SK-N-SH treated with all-trans-retinoic acid at 6 μM for 48 hours (cell line): ENCODE measurements around the gene CELF4.

Experiments
- ATAC-seq: fragments of 200-7000 bp; cut with Tn5 transposase; 3 replicates; pipeline ENCODE4 v1.9.1; 2020; ENCODE audit warnings: mild to moderate bottlenecking, moderate library complexity
- ARNTL ChIP-seq: fragments of 450-650 bp; formaldehyde crosslinking; IDR thresholded peaks from 2 replicates; pipeline ENCODE4 v1.5.0; 2020; ENCODE audit warnings: low read depth, mild to moderate bottlenecking, moderate library complexity, borderline replicate concordance
- CREB5 ChIP-seq: fragments of 250-450 bp; sonication (Bioruptor Pico); IDR thresholded peaks from 2 replicates; pipeline ENCODE4 v1.5.1; 2020; ENCODE audit warnings: low read depth, mild to moderate bottlenecking, moderate library complexity
- CSDC2 ChIP-seq: fragments of 250-450 bp; sonication (Bioruptor Pico); IDR thresholded peaks from 2 replicates; pipeline ENCODE4 v1.5.0; 2020; ENCODE audit warnings: mild to moderate bottlenecking, moderate library complexity
- CSRNP3 ChIP-seq: fragments of 250-450 bp; sonication (Bioruptor Pico); IDR thresholded peaks from 2 replicates; pipeline ENCODE4 v1.5.1; 2021; ENCODE audit warnings: mild to moderate bottlenecking, moderate library complexity
- ESRRG ChIP-seq: fragments of 250-450 bp; sonication (Bioruptor Pico); IDR thresholded peaks from 2 replicates; pipeline ENCODE4 v1.6.1; 2021; ENCODE audit warnings: mild to moderate bottlenecking
- GLIS3 ChIP-seq: fragments of 250-450 bp; sonication (Bioruptor Pico); IDR thresholded peaks from 2 replicates; pipeline ENCODE4 v1.5.0; 2020; ENCODE audit warnings: mild to moderate bottlenecking, moderate library complexity
- ISL1 ChIP-seq: fragments of 250-450 bp; sonication (Bioruptor Pico); IDR thresholded peaks from 2 replicates; pipeline ENCODE4 v2.1.2; 2022; ENCODE audit warnings: mild to moderate bottlenecking, moderate library complexity
- OSR1 ChIP-seq: fragments of 250-450 bp; sonication (Bioruptor Pico); IDR thresholded peaks from 2 replicates; pipeline ENCODE4 v1.8.0; 2022; ENCODE audit warnings: moderate library complexity, mild to moderate bottlenecking, inconsistent platforms
- PATZ1 ChIP-seq: fragments of 250-450 bp; sonication (Bioruptor Pico); IDR thresholded peaks from 2 replicates; pipeline ENCODE4 v1.8.0; 2020; ENCODE audit warnings: mild to moderate bottlenecking, moderate library complexity, borderline replicate concordance
- POU6F1 ChIP-seq: fragments of 250-450 bp; sonication (Bioruptor Pico); IDR thresholded peaks from 2 replicates; pipeline ENCODE4 v1.8.0; 2021; ENCODE audit warnings: low read depth, mild to moderate bottlenecking, moderate library complexity, borderline replicate concordance
- RARB ChIP-seq: fragments of 250-450 bp; sonication (Bioruptor Pico); IDR thresholded peaks from 2 replicates; pipeline ENCODE4 v1.8.0; 2021; ENCODE audit warnings: mild to moderate bottlenecking, moderate library complexity
- TCF4 ChIP-seq: fragments of 250-450 bp; sonication (Bioruptor Pico); IDR thresholded peaks from 2 replicates; pipeline ENCODE4 v1.8.0; 2021; ENCODE audit warnings: mild to moderate bottlenecking, moderate library complexity, borderline replicate concordance
- TOX ChIP-seq: fragments of 250-450 bp; sonication (Bioruptor Pico); IDR thresholded peaks from 2 replicates; pipeline ENCODE4 v1.8.0; 2021; ENCODE audit warnings: mild to moderate bottlenecking, moderate library complexity, borderline replicate concordance
- TSHZ2 ChIP-seq: fragments of 250-450 bp; sonication (Bioruptor Pico); IDR thresholded peaks from 2 replicates; pipeline ENCODE4 v1.5.0; 2020; ENCODE audit warnings: mild to moderate bottlenecking, moderate library complexity
- ZC3H10 ChIP-seq: fragments of 250-450 bp; sonication (Bioruptor Pico); IDR thresholded peaks from 2 replicates; pipeline ENCODE4 v1.5.1; 2021; ENCODE audit warnings: mild to moderate bottlenecking, moderate library complexity
- ZFP3 ChIP-seq: fragments of 250-450 bp; sonication (Bioruptor Pico); IDR thresholded peaks from 2 replicates; pipeline ENCODE4 v1.5.0; 2020; ENCODE audit warnings: mild to moderate bottlenecking, moderate library complexity
- ZFP30 ChIP-seq: fragments of 450-650 bp; formaldehyde crosslinking; IDR thresholded peaks from 2 replicates; pipeline ENCODE4 v1.5.0; 2022; ENCODE audit warnings: mild to moderate bottlenecking, moderate library complexity
- ZNF70 ChIP-seq: fragments of 450-650 bp; formaldehyde crosslinking; IDR thresholded peaks from 2 replicates; pipeline ENCODE4 v1.5.0; 2020; ENCODE audit warnings: mild to moderate bottlenecking, moderate library complexity

Gene CELF4

GRCh38 chr18:37249171-37249886 is 316.3 kb downstream of the CELF4 start:
- no peak for ATAC-seq
- TF ChIP-seq CREB5 (CRISPR knock-in tag) (no peak), ZFP30 (CRISPR knock-in tag) (no peak), RARB (CRISPR knock-in tag) (no peak), TOX (no peak)

GRCh38 chr18:37248281-37248680 is 317.3 kb downstream of the CELF4 start:
- TF ChIP-seq ARNTL (CRISPR knock-in tag) (no peak), OSR1 (CRISPR knock-in tag) (no peak), CSDC2 (CRISPR knock-in tag) (no peak), ZFP3 (CRISPR knock-in tag) (no peak), TCF4 (CRISPR knock-in tag) (no peak), ZNF70 (CRISPR knock-in tag) (no peak), POU6F1 (CRISPR knock-in tag) (no peak)
- ATAC-seq = no peak; the same call in 2 of the 3 replicates

GRCh38 chr18:37247497-37248161 is 318.0 kb downstream of the CELF4 start:
- ATAC-seq = no peak; the same call in 2 of the 3 replicates
- TF ChIP-seq ESRRG (no peak), TCF4 (CRISPR knock-in tag) (no peak), CREB5 (CRISPR knock-in tag) (no peak), TOX (no peak), GLIS3 (CRISPR knock-in tag) (no peak), ZC3H10 (no peak), TSHZ2 (CRISPR knock-in tag) (no peak), RARB (CRISPR knock-in tag) (no peak), ZNF70 (CRISPR knock-in tag) (no peak), ISL1 (CRISPR knock-in tag) (no peak), OSR1 (CRISPR knock-in tag) (no peak), CSDC2 (CRISPR knock-in tag) (no peak)

- no peak for ATAC-seq
- TF ChIP-seq PATZ1 (CRISPR knock-in tag) = no peak
- TF ChIP-seq CSRNP3 (CRISPR knock-in tag) = no peak
- no peak for TF ChIP-seq TCF4 (CRISPR knock-in tag)
- TF ChIP-seq ZFP3 (CRISPR knock-in tag) = no peak
- no peak for TF ChIP-seq TOX
- no peak for TF ChIP-seq TSHZ2 (CRISPR knock-in tag)
- no peak for TF ChIP-seq ZC3H10
- no peak for TF ChIP-seq ZFP30 (CRISPR knock-in tag)
Measured at GRCh38 chr18:37246779-37247340, 318.7 kb downstream of the CELF4 start.
